GM12878 (cell line): ENCODE measurements around the gene TECPR1. TPM values are rescaled to one million over a fixed set of nuclear protein-coding genes. Genes with fewer than 3 reads are reported as not detected.

Experiments
- ATAC-seq: fragments of 200-7000 bp; cut with Tn5 transposase; 3 replicates; pipeline ENCODE4 v1.9.1; 2020; ENCODE audit warnings: mild to moderate bottlenecking, moderate library complexity
- BruUV-seq: library from RNA; stranded (reverse); fragments of 400-500 nt; replicated peaks from 2 replicates; lab custom pipeline; 2021; lab: Mats Ljungman, UMichigan
- CTCF ChIA-PET: fragments of 300-600 bp; sonication (Branson Sonifier 250); formaldehyde crosslinking; extraction: SDS; loops from one replicate; lab custom pipeline; 2021; ENCODE audit warnings: inconsistent platforms; lab: Yijun Ruan, JAX
- POLR2A ChIA-PET: fragments of 350-600 bp; formaldehyde crosslinking; extraction: SDS; loops from one replicate; lab custom pipeline; 2021; ENCODE audit warnings: inconsistent platforms; lab: Charles Lee
- RAD21 ChIA-PET: fragments of 300-600 bp; sonication (Branson Sonifier 250); formaldehyde crosslinking; loops from one replicate; lab custom pipeline; 2023; ENCODE audit warnings: antibody characterized with exemption; ENCODE audit not compliant: unreplicated experiment; lab: Charles Lee
- SMC1A ChIA-PET: fragments of 300-600 bp; sonication (Branson Sonifier 250); formaldehyde crosslinking; loops from one replicate; lab custom pipeline; 2023; ENCODE audit not compliant: unreplicated experiment, uncharacterized antibody; lab: Charles Lee
- DNase-seq: peaks from one replicate; pipeline ENCODE4 v3.0.0-alpha.2; 2011; ENCODE audit warnings: low read depth, low spot score
- FAIRE-seq: peaks from 3 replicates; lab custom pipeline; 2011; peaks lifted over from hg19 to GRCh38; lab: Jason Lieb, UNC
- H2AFZ ChIP-seq: 2 replicates; pipeline ENCODE4 v1.6.0; 2011; ENCODE audit warnings: low read depth, low read length, control low read depth; ENCODE audit not compliant: control insufficient read depth
- H3K27ac ChIP-seq: 2 replicates; pipeline ENCODE4 v1.5.1; 2011; ENCODE audit warnings: control low read depth; ENCODE audit not compliant: control insufficient read depth, insufficient read depth
- H3K27me3 ChIP-seq, 2 experiments: replicated peaks in 1 of 2; 2 replicates each; pipeline versions ENCODE4 v1.6.0 to v1.6.1; 2011; ENCODE audit warnings: low read length in 1 of 2; ENCODE audit not compliant: control insufficient read depth in 2 of 2, insufficient read depth in 2 of 2
- H3K36me3 ChIP-seq, 2 experiments: 2 replicates each; pipeline ENCODE4 v1.5.1; 2011; ENCODE audit warnings: low read length in 1 of 2; ENCODE audit not compliant: control insufficient read depth in 2 of 2, insufficient read depth in 2 of 2
- H3K4me1 ChIP-seq: 2 replicates; pipeline ENCODE4 v1.6.1; 2011; ENCODE audit warnings: mild to moderate bottlenecking, low read length, moderate library complexity, mixed read lengths; ENCODE audit not compliant: control insufficient read depth, insufficient read depth
- H3K4me2 ChIP-seq: 2 replicates; pipeline ENCODE4 v1.6.0; 2011; ENCODE audit warnings: control low read depth; ENCODE audit not compliant: control insufficient read depth, insufficient read depth
- H3K4me3 ChIP-seq: fragments of 200-600 bp; sonication (generic); 2 replicates; pipeline ENCODE4 v1.5.1; 2016
- H3K79me2 ChIP-seq: 2 replicates; pipeline ENCODE4 v1.6.0; 2011; ENCODE audit warnings: low read length; ENCODE audit not compliant: control insufficient read depth, insufficient read depth
- H3K9ac ChIP-seq: 2 replicates; pipeline ENCODE4 v1.8.0; 2011; ENCODE audit warnings: low read length, control low read depth, mixed read lengths; ENCODE audit not compliant: control insufficient read depth, insufficient read depth
- H3K9me3 ChIP-seq: replicated peaks from 3 replicates; pipeline ENCODE4 v1.5.1; 2011; ENCODE audit warnings: mild to moderate bottlenecking, low read length; ENCODE audit not compliant: control insufficient read depth, insufficient read depth
- H4K20me1 ChIP-seq: 2 replicates; pipeline ENCODE4 v1.6.0; 2011; ENCODE audit not compliant: control insufficient read depth, insufficient read depth
- ATF7 ChIP-seq: fragments of 450-650 bp; IDR thresholded peaks from 2 replicates; pipeline ENCODE4 v1.6.1; 2016; ENCODE audit warnings: low read depth, mild to moderate bottlenecking
- CBX3 ChIP-seq: fragments of 200-600 bp; sonication (generic); IDR thresholded peaks from 2 replicates; pipeline ENCODE4 v1.6.1; 2016; ENCODE audit warnings: low read depth, borderline replicate concordance
- CEBPB ChIP-seq, 2 experiments: fragments of 150-350 bp in 1 of 2; IDR thresholded peaks; 2 replicates each; pipeline ENCODE4 v1.6.1; 2012 to 2014; ENCODE audit warnings: low read depth in 2 of 2, low read length in 2 of 2, borderline replicate concordance in 1 of 2, inconsistent platforms in 1 of 2
- FOXK2 ChIP-seq: fragments of 450-650 bp; IDR thresholded peaks from 2 replicates; pipeline ENCODE4 v1.6.1; 2017; ENCODE audit warnings: mild to moderate bottlenecking, moderate library complexity
- NFYA ChIP-seq: IDR thresholded peaks from 2 replicates; pipeline ENCODE4 v1.6.1; 2011; ENCODE audit warnings: low read depth, mild to moderate bottlenecking, low read length, improper control_type of control experiment, borderline replicate concordance
- NR2F1 ChIP-seq: fragments of 450-650 bp; conservative IDR thresholded peaks from 2 replicates; pipeline ENCODE4 v1.6.1; 2017; ENCODE audit warnings: mild to moderate bottlenecking
- NRF1 ChIP-seq: conservative IDR thresholded peaks from 2 replicates; pipeline ENCODE4 v1.6.1; 2011; ENCODE audit warnings: mild to moderate bottlenecking, low read depth, low read length, improper control_type of control experiment
- SIX5 ChIP-seq: IDR thresholded peaks from 2 replicates; pipeline ENCODE4 v1.6.1; 2011; ENCODE audit warnings: mild to moderate bottlenecking, low read depth, low read length, moderate library complexity; ENCODE audit not compliant: severe bottlenecking
- STAT1 ChIP-seq: fragments of 450-650 bp; conservative IDR thresholded peaks from 2 replicates; pipeline ENCODE4 v1.6.1; 2014; ENCODE audit warnings: antibody characterized with exemption, mild to moderate bottlenecking
- TARDBP ChIP-seq: IDR thresholded peaks from 2 replicates; pipeline ENCODE4 v1.6.1; 2016; ENCODE audit warnings: borderline replicate concordance
- WGBS: methylation state at CpG from one replicate; pipeline ENCODE4 v1.1.6; 2016; ENCODE audit warnings: low lambda C conversion rate; ENCODE audit not compliant: insufficient replicate concordance, insufficient coverage; ENCODE audit errors: missing lambda C conversion rate; 5-methylcytosine and 5-hydroxymethylcytosine counted together
- in situ Hi-C: fragments of 300-500 bp; cut with MboI; formaldehyde crosslinking; loops from 9 replicates; pipeline ENCODE4 v1.14.3; 2018; ENCODE audit warnings: mixed read lengths
- intact Hi-C: fragments of 100-400 bp; cut with micrococcal nuclease; formaldehyde crosslinking; loops from one replicate; pipeline ENCODE4 v1.14.2; 2022; ENCODE audit not compliant: unreplicated experiment
- polyA plus RNA-seq, 11 experiments: library from polyadenylated mRNA; depleted of rRNA in 4 of 11; unstranded in 6 of 11; stranded (reverse) in 5 of 11; fragments of >200 nt; fragmentation: Nextera tagmentation in 4 of 11; fragmentation: Illumina TruSeq in 1 of 11; extraction: Ambion mirVana in 4 of 11; extraction: Trizol in 1 of 11; gene quantifications; 1 replicate in 1 of 11; 2 replicates in 10 of 11; pipeline versions ENCODE4 v1.2.1 to v1.2.3, GENCODE V29; 2011 to 2016; ENCODE audit warnings: inconsistent platforms in 2 of 11, missing spikeins in 2 of 11, low read depth in 1 of 11
- total RNA-seq, 4 experiments: library from RNA; depleted of rRNA in 3 of 4; stranded (reverse); fragments of >200 nt in 3 of 4; fragmentation: Illumina TruSeq in 1 of 4; extraction: Trizol in 1 of 4; gene quantifications; 2 replicates each; pipeline versions ENCODE4 v1.2.1 to v1.2.3, GENCODE V29; 2013 to 2021
- TF ChIP-seq, protein P1 (sequence below): fragments of 450-650 bp; IDR thresholded peaks from 2 replicates; pipeline ENCODE4 v1.6.1; 2017; ENCODE audit warnings: mild to moderate bottlenecking, moderate library complexity
- TF ChIP-seq, protein P2 (sequence below): fragments of 450-650 bp; IDR thresholded peaks from 2 replicates; pipeline ENCODE4 v1.6.1; 2016; ENCODE audit warnings: mild to moderate bottlenecking
- TF ChIP-seq, protein P3 (sequence below): IDR thresholded peaks from 2 replicates; pipeline ENCODE4 v1.6.1; 2011; ENCODE audit warnings: low read depth, low read length, improper control_type of control experiment, borderline replicate concordance

Gene TECPR1
- total and polyA plus RNA-seq, 10 of the 15 experiments (the other 5 are each of a cell fraction or from before 2014, with no cell fraction given): 0.26 to 16.8 (median 4.2) TPM

DNA sequence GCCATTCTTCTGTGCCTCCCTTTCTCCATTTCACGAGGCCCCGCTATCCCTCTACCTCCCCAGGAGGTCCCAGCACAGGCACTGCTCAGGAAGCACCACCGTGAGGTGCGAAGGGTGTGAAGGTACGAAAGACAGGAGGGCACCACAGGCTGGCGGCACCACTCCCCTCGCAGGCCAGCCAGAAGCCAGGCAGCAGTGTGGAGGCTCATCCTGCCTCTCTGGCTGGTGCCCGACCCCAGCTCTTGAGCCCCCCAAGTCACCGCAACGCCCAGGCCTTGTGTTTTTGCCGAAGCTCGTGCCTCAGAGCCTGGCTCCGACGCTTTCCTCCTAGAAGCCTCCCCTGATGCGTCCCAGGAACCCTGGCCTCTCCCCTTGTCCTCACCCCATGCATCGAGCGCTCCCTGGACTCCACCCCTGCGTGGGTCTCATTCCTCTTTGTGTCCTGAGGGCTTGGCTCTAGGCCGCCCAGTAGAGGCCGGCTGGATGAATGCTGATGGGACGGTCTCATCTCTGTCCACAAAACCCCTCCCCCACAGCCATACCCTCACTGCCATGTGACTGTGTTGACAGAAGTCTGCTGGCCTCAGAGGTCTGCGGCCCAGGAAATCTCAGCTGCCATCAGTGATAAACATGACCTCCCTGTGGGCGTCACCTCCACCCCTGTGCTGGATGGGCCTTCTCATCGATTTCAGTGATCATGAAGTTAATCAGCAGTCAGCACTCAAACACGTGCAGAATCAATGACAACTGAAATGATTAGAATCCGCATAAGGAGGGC, 48.8 kb upstream of the TECPR1 start:
- ATAC-seq (no peak), FAIRE-seq (no peak), DNase-seq (no peak)
- Histone ChIP-seq H3K27ac (no peak overlapping the region), H3K36me3 (peaks cover 0 to 15% of the 10 kb centered on the region in 2 experiments; a peak in 3 of 4 replicates), H3K9me3 (no peaks in the 10 kb centered on the region), H3K4me2 (no peak overlapping the region), H3K27me3 (no peaks in the 10 kb centered on the region), H3K4me3 (no peak overlapping the region), H3K79me2 (no peaks in the 10 kb centered on the region), H2AFZ (no peak overlapping the region), H4K20me1 (no peaks in the 10 kb centered on the region), H3K9ac (no peak overlapping the region), H3K4me1 (no peaks in the 10 kb centered on the region)
- no TSS peak for BruUV-seq
- CTCF ChIA-PET: no interaction called here
- RAD21 ChIA-PET: no interaction called here
- WGBS: 95% methylated on average over 25 of the region's 26 CpGs
- SMC1A ChIA-PET: interaction anchor here (0.8 to 1.9 kb wide), 2 partner anchors 8 to 101 kb away, joined by 4 to 7 read pairs; partner anchors contain the start of gene BAIAP2L1
- intact Hi-C loops: no loop called here
- POLR2A ChIA-PET: no interaction called here
- in situ Hi-C loops: no loop called here
- no peak for TF ChIP-seq STAT1
- TF ChIP-seq ATF7: no peak
- TF ChIP-seq CEBPB (IDR thresholded peaks at IDR 0.05; ENCODE audit: borderline replicate concordance in 1 of 2, low read depth in 2 of 2, low read length in 2 of 2): no peak
- TF ChIP-seq NR2F1: no peak
- TF ChIP-seq CBX3: no peak
- no peak for TF ChIP-seq NFYA
- no peak for TF ChIP-seq TARDBP
- TF ChIP-seq SIX5: no peak
- TF ChIP-seq, protein P1, sequence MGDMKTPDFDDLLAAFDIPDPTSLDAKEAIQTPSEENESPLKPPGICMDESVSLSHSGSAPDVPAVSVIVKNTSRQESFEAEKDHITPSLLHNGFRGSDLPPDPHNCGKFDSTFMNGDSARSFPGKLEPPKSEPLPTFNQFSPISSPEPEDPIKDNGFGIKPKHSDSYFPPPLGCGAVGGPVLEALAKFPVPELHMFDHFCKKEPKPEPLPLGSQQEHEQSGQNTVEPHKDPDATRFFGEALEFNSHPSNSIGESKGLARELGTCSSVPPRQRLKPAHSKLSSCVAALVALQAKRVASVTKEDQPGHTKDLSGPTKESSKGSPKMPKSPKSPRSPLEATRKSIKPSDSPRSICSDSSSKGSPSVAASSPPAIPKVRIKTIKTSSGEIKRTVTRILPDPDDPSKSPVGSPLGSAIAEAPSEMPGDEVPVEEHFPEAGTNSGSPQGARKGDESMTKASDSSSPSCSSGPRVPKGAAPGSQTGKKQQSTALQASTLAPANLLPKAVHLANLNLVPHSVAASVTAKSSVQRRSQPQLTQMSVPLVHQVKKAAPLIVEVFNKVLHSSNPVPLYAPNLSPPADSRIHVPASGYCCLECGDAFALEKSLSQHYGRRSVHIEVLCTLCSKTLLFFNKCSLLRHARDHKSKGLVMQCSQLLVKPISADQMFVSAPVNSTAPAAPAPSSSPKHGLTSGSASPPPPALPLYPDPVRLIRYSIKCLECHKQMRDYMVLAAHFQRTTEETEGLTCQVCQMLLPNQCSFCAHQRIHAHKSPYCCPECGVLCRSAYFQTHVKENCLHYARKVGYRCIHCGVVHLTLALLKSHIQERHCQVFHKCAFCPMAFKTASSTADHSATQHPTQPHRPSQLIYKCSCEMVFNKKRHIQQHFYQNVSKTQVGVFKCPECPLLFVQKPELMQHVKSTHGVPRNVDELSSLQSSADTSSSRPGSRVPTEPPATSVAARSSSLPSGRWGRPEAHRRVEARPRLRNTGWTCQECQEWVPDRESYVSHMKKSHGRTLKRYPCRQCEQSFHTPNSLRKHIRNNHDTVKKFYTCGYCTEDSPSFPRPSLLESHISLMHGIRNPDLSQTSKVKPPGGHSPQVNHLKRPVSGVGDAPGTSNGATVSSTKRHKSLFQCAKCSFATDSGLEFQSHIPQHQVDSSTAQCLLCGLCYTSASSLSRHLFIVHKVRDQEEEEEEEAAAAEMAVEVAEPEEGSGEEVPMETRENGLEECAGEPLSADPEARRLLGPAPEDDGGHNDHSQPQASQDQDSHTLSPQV: no peak
- TF ChIP-seq, protein P2, sequence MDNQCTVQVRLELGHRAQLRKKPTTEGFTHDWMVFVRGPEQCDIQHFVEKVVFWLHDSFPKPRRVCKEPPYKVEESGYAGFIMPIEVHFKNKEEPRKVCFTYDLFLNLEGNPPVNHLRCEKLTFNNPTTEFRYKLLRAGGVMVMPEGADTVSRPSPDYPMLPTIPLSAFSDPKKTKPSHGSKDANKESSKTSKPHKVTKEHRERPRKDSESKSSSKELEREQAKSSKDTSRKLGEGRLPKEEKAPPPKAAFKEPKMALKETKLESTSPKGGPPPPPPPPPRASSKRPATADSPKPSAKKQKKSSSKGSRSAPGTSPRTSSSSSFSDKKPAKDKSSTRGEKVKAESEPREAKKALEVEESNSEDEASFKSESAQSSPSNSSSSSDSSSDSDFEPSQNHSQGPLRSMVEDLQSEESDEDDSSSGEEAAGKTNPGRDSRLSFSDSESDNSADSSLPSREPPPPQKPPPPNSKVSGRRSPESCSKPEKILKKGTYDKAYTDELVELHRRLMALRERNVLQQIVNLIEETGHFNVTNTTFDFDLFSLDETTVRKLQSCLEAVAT: no peak
- TF ChIP-seq, protein P3, sequence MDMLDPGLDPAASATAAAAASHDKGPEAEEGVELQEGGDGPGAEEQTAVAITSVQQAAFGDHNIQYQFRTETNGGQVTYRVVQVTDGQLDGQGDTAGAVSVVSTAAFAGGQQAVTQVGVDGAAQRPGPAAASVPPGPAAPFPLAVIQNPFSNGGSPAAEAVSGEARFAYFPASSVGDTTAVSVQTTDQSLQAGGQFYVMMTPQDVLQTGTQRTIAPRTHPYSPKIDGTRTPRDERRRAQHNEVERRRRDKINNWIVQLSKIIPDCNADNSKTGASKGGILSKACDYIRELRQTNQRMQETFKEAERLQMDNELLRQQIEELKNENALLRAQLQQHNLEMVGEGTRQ: no peak
- TF ChIP-seq NRF1: no peak
- no peak for TF ChIP-seq FOXK2
